ENCODE data around the gene ZSWIM4.

The ZSWIM4 gene

DNA sequence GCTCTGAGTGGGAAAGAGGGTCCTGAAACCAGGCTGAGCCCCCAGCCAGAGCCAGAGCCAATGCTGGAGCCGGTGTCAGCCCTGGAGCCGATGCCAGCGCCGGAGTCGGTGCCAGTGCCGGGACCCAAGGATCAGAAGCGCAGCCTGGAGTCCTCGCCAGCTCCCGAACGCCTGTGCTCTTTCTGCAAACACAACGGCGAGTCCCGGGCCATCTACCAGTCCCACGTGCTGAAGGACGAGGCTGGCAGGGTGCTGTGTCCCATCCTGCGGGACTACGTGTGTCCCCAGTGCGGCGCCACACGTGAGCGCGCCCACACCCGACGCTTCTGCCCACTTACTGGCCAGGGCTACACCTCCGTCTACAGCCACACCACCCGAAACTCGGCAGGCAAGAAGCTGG is 82.1 kb downstream of the ZSWIM4 start:
- H3K4me3 ChIP-seq (ENCODE audit: low read length), result no peak overlapping the region
- TF ChIP-seq, protein P1, sequence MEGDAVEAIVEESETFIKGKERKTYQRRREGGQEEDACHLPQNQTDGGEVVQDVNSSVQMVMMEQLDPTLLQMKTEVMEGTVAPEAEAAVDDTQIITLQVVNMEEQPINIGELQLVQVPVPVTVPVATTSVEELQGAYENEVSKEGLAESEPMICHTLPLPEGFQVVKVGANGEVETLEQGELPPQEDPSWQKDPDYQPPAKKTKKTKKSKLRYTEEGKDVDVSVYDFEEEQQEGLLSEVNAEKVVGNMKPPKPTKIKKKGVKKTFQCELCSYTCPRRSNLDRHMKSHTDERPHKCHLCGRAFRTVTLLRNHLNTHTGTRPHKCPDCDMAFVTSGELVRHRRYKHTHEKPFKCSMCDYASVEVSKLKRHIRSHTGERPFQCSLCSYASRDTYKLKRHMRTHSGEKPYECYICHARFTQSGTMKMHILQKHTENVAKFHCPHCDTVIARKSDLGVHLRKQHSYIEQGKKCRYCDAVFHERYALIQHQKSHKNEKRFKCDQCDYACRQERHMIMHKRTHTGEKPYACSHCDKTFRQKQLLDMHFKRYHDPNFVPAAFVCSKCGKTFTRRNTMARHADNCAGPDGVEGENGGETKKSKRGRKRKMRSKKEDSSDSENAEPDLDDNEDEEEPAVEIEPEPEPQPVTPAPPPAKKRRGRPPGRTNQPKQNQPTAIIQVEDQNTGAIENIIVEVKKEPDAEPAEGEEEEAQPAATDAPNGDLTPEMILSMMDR (IDR thresholded peaks at IDR 0.05; ENCODE audit: insufficient read depth, low read depth, low read length, missing control alignments), result no peak
- no peak for DNase-seq (ENCODE audit: low read depth)

DNA sequence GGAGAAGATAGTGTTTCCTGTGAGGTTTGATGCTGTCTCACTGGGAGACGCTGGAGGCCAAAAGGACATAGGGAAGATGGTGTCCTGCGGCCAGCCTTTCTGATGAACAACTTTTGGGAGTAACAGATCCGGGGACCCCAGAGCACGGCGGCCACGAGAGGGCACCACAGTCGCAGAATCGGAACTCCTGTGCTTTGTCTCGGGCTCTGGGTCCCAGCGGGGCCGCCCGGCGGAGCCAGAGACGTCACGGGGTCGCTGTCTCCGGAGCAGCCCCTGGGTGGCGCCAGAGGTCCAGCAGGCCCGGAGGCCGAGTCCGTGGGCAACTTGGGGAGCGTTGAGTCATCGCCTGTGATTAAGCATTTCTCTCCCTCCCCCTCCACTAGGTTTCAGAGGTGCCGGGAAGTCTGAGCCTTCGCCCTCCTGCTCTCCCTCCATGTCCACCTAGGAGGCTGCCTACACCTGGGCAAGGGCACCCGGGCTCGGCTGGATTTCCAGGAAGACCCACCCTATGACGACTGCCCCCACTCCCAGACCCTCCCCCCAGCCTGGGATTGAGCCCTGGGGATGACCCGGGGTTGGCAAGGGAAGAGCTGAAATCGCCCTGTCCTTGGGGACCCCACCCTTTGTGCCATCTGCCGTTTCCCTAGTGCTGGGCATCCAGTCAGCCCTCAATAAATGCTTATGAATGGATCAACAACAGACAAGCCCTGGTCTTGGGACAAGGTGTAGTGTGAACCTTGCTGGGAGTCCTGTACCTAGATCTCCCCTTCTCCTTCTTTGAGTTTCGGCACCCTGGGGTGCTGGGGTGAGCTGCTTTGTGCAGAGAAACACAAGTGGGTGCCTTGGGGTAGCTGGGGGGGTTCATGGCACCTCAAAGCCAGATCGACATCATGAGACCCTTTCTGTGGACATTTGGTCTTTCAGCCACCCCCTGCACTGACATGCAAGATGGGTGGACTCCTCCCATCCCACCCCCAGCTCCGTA is 85.1 kb downstream of the ZSWIM4 start:
- DNase-seq (ENCODE audit: low read depth), result peak; percentile 96
- no peak overlapping the region for H3K4me3 ChIP-seq (ENCODE audit: low read length)
- TF ChIP-seq, protein P1 (IDR thresholded peaks at IDR 0.05; ENCODE audit: insufficient read depth, low read depth, low read length, missing control alignments), result peak; percentile 87

DNA sequence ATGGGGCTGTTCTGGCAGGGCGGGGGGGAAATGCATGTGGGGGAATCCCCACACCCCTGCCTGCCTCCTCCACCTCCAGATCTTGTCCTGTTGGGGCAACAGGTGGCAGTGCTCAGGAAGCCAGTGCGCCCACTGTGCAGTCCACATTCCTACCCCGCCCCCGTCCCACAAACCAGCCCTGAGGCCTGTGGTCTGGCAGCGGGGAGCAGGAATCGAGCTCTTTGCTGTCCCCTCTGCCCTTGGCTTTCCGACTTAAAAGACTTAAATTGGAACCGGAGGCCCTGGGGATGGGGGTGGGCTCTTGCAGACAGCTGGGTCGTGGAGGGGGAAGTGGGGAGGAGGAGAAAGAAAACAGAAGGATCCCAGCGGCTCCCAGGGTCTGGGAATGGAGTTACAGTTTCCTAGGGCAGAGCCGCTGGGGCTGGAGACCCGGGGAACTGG is 86.0 kb downstream of the ZSWIM4 start:
- DNase-seq (ENCODE audit: low read depth), result no peak
- H3K4me3 ChIP-seq (ENCODE audit: low read length), result no peak overlapping the region
- TF ChIP-seq, protein P1 (IDR thresholded peaks at IDR 0.05; ENCODE audit: insufficient read depth, low read depth, low read length, missing control alignments), result no peak

Measured in epithelial cell of esophagus (primary cell).